GM18858 (cell line): Measurements from ENCODE around the gene EXOC6.
"Not testable (repeated sequence)": the region's sequence is repeated elsewhere in the genome, so short reads cannot be mapped to it uniquely, and the experiment has no call there.

ENCODE experiments used
- ATAC-seq: cut with Tn5 transposase; IDR thresholded peaks from one replicate; pipeline ENCODE4 v1.9.1; 2021; ENCODE audit not compliant: unreplicated experiment

EXOC6 gene

GRCh38 chr10:92931597-92931996, 83.3 kb downstream of the EXOC6 start:
- ATAC-seq: no peak

GRCh38 chr10:92937876-92938275, 89.6 kb downstream of the EXOC6 start:
- ATAC-seq: no peak

GRCh38 chr10:92938841-92939240, 90.5 kb downstream of the EXOC6 start:
- ATAC-seq: no peak

- no peak for ATAC-seq
Measured at GRCh38 chr10:92942226-92942625, 93.9 kb downstream of the EXOC6 start.

GRCh38 chr10:92946491-92946890, 98.2 kb downstream of the EXOC6 start:
- no peak for ATAC-seq

GRCh38 chr10:92952573-92952972, 104.3 kb downstream of the EXOC6 start:
- ATAC-seq: not testable (repeated sequence)

- ATAC-seq: no peak
Measured at GRCh38 chr10:92957223-92958010, 109.1 kb downstream of the EXOC6 start.

- ATAC-seq: no peak
Measured at GRCh38 chr10:92961638-92962037, 113.3 kb downstream of the EXOC6 start.

- no peak for ATAC-seq
Measured at GRCh38 chr10:92965314-92965713, 117.0 kb downstream of the EXOC6 start.

GRCh38 chr10:92967641-92968040, 119.3 kb downstream of the EXOC6 start:
- no peak for ATAC-seq

- no peak for ATAC-seq
Measured at GRCh38 chr10:92969151-92969550, 120.8 kb downstream of the EXOC6 start.

GRCh38 chr10:92970301-92971070, 122.2 kb downstream of the EXOC6 start:
- ATAC-seq: no peak

GRCh38 chr10:92972066-92972870, 123.9 kb downstream of the EXOC6 start:
- ATAC-seq: no peak

- no peak for ATAC-seq
Measured at GRCh38 chr10:92972886-92973285, 124.6 kb downstream of the EXOC6 start.

- ATAC-seq: not testable (repeated sequence)
Measured at GRCh38 chr10:92976278-92976677, 128.0 kb downstream of the EXOC6 start.

- ATAC-seq: no peak
Measured at GRCh38 chr10:92989250-92989649, 140.9 kb downstream of the EXOC6 start.

- ATAC-seq: no peak
Measured at GRCh38 chr10:92990615-92991014, 142.3 kb downstream of the EXOC6 start.

- ATAC-seq: no peak
Measured at GRCh38 chr10:92991513-92991912, 143.2 kb downstream of the EXOC6 start.

GRCh38 chr10:92993699-92994272, 145.5 kb downstream of the EXOC6 start:
- no peak for ATAC-seq

- no peak for ATAC-seq
Measured at GRCh38 chr10:92995509-92995908, 147.2 kb downstream of the EXOC6 start.

- no peak for ATAC-seq
Measured at GRCh38 chr10:92997620-92998019, 149.3 kb downstream of the EXOC6 start.
